Activated CD4-positive, alpha-beta memory T cell treated with anti-CD3 and anti-CD28 coated beads for 36 hours (primary cell): ENCODE measurements around the gene CDC42SE1. TPM values are rescaled to one million over a fixed set of nuclear protein-coding genes. Genes with fewer than 3 reads are reported as not detected.

Experiments used
- CTCF ChIA-PET: fragments of 350-600 bp; sonication (Branson Sonifier 250); formaldehyde crosslinking; loops from one replicate; lab custom pipeline; 2021; ENCODE audit warnings: antibody characterized with exemption, inconsistent platforms; lab: Charles Lee
- POLR2A ChIA-PET: fragments of 350-600 bp; sonication (Branson Sonifier 250); formaldehyde crosslinking; loops from one replicate; lab custom pipeline; 2021; ENCODE audit warnings: antibody characterized with exemption; lab: Charles Lee
- DNase-seq: peaks from one replicate; pipeline ENCODE4 v3.0.0-alpha.2; 2020
- H3K27ac Mint-ChIP-seq: one replicate; pipeline ENCODE4 v1.8.0; 2021; ENCODE audit warnings: mixed read lengths
- H3K27me3 Mint-ChIP-seq: one replicate; pipeline ENCODE4 v1.8.0; 2021; ENCODE audit warnings: mixed read lengths
- H3K36me3 Mint-ChIP-seq: one replicate; pipeline ENCODE4 v1.8.0; 2021; ENCODE audit warnings: mixed read lengths
- H3K4me1 Mint-ChIP-seq: one replicate; pipeline ENCODE4 v1.8.0; 2021; ENCODE audit warnings: low read depth, mixed read lengths
- H3K4me3 Mint-ChIP-seq: one replicate; pipeline ENCODE4 v1.8.0; 2021; ENCODE audit warnings: mild to moderate bottlenecking, mixed read lengths
- H3K9me3 Mint-ChIP-seq: one replicate; pipeline ENCODE4 v1.8.0; 2021; ENCODE audit warnings: mixed read lengths
- intact Hi-C: fragments of 100-400 bp; cut with micrococcal nuclease; formaldehyde crosslinking; loops from one replicate; pipeline ENCODE4 v1.15.1; 2023
- total RNA-seq, 2 experiments: library from RNA; stranded (reverse); gene quantifications; one replicate each; pipeline ENCODE4 v1.2.3, GENCODE V29; 2021

Gene CDC42SE1
- total RNA-seq, 2 experiments from 2014 or later, result 135 to 136 TPM

DNA sequence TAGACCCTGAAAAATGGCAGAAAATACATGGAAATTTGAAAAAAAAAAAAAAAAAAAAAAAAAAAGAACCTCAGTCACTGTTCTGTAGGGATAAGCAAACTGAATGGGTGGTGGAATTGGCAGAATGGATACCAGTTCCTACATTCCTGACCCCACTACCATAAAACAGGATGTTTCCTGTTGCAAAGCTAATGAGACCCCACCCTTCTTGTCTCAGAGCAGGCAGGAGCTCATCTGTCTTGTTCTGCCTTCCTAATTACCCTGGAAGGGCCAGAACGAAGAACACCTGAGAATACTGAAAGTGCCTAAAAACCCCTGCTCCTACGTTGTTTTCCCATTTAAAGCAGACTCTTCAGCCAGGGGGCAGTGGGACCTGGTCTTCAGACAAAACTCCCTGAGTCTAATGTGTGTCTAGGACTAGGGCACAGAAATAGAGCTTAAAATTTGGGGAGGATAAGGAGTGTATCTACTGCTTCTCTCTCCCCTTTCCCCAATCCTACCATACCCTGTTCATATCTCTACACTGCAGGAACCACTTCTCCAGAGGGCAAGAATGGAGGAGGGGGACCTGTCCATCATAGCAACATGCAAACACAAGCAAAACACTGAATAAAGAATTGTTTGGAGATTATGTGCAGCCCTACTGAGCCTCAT is 7.9 kb downstream of the CDC42SE1 start:
- H3K4me1 Mint-ChIP-seq, result peaks cover 63% of the 10 kb centered on the region
- POLR2A ChIA-PET, result no interaction called here
- no peak for DNase-seq
- H3K27ac Mint-ChIP-seq, result peak overlapping the region; percentile 40
- H3K36me3 Mint-ChIP-seq, result peaks cover 51% of the 10 kb centered on the region
- no peaks in the 10 kb centered on the region for H3K27me3 Mint-ChIP-seq
- no peaks in the 10 kb centered on the region for H3K9me3 Mint-ChIP-seq
- CTCF ChIA-PET, result interaction anchor here (1.1 to 2.9 kb wide), 3 partner anchors 9 to 48 kb away, joined by 3 to 14 read pairs (median 3); partner anchors contain the start of genes CDC42SE1 and MLLT11
- no peak overlapping the region for H3K4me3 Mint-ChIP-seq
- intact Hi-C loops, result loop anchor here (10.0 kb wide), 1 partner anchor 687 kb away; the partner anchor contains the start of gene RPRD2

DNA sequence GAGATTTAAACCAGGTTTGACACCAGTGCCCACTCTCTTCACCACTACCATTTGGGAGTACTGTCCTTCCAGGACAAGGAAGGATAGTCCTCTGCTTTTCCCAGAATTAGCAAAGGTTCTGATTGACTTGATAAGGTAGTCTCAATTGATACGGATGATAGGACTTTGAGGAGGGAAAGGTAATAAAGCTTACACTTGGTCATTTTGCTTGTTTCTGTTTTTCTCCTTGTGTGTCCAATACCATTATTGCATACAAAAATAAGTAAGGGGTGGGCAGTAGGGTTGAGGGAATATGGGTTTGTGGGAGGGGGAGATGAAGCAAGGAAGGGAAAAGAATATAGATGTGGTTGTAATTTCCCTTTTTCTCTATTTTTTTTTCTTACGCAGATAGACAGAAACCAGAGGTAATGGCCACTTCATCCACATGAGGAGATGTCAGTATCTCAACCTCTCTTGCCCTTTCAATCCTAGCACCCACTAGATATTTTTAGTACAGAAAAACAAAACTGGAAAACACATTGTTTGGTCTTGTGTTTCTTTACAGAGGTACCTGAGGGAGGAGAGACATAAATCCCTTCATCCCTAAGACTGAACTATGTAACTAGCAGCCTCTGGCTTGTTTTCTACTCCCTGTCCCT is 9.3 kb downstream of the CDC42SE1 start:
- H3K36me3 Mint-ChIP-seq, result peaks cover 38% of the 10 kb centered on the region
- peaks cover 53% of the 10 kb centered on the region for H3K4me1 Mint-ChIP-seq
- H3K27ac Mint-ChIP-seq, result no peak overlapping the region
- no peaks in the 10 kb centered on the region for H3K27me3 Mint-ChIP-seq
- no peak for DNase-seq
- H3K9me3 Mint-ChIP-seq, result no peaks in the 10 kb centered on the region
- ChIA-PET POLR2A (interaction anchor here (0.8 kb wide), 1 partner anchor 8 kb away, joined by 4 read pairs; no protein-coding TSS in a partner anchor), CTCF (interaction anchor here (0.5 to 2.9 kb wide), 4 partner anchors 10 to 49 kb away, joined by 3 to 14 read pairs (median 6); partner anchors contain the start of genes CDC42SE1 and MLLT11)
- no peak overlapping the region for H3K4me3 Mint-ChIP-seq
- intact Hi-C loops, result loop anchor here (10.0 kb wide), 1 partner anchor 685 kb away; the partner anchor contains the start of gene RPRD2

DNA sequence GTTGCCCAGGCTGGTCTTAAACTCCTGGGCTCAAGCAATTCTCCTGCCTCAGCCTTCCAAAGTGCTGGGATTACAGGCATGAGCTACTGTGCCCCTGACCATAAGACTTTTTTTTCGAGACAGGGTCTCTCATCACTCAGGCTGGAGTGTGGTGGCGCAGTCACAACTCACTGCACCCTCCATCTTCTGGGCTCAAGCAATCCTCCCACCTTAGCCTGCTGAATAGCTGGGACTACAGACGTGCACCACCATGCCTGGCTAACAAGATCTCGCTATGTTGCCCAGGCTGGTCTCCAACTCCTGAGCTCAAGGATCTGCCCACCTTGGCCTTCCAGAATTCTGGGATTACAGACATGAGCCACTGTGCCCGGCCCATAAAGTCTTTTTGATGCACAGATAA is 10.0 kb downstream of the CDC42SE1 start:
- peaks cover 48% of the 10 kb centered on the region for H3K4me1 Mint-ChIP-seq
- H3K9me3 Mint-ChIP-seq, result no peaks in the 10 kb centered on the region
- intact Hi-C loops, result loop anchor here (2.0 kb wide), 1 partner anchor 41 kb away; the partner anchor contains the start of gene PRUNE1
- peak overlapping the region; percentile 32 for H3K4me3 Mint-ChIP-seq
- H3K27ac Mint-ChIP-seq, result no peak overlapping the region
- ChIA-PET CTCF (interaction anchor here (0.6 to 3.9 kb wide), 6 partner anchors 8 to 92 kb away, joined by 4 to 32 read pairs (median 8); partner anchors contain the start of genes CDC42SE1, MINDY1 and MLLT11), POLR2A (interaction anchor here (0.8 kb wide), 1 partner anchor 8 kb away, joined by 4 read pairs; no protein-coding TSS in a partner anchor)
- no peak for DNase-seq
- H3K36me3 Mint-ChIP-seq, result peaks cover 31% of the 10 kb centered on the region
- H3K27me3 Mint-ChIP-seq, result no peaks in the 10 kb centered on the region

DNA sequence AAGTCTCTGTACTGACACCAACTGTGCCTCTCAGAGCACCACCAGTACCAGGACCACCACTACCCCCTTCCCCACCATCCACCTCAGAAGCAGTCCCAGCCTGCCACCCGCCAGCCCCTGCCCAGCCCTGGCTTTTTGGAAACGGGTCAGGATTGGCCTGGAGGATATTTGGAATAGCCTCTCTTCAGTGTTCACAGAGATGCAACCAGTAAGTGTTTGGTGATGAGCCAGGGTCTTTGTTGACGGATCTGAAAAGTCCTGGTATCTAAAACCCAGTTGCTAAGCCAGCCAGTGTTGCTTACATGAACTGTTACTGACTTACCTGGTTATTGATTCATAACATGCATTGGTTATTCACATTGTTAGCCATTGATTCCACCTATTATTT is 10.8 kb downstream of the CDC42SE1 start:
- H3K4me1 Mint-ChIP-seq, result peaks cover 44% of the 10 kb centered on the region
- no peak for DNase-seq
- no peaks in the 10 kb centered on the region for H3K27me3 Mint-ChIP-seq
- intact Hi-C loops, result loop anchor here (1.0 to 2.0 kb wide), 2 partner anchors 9 to 40 kb away; partner anchors contain the start of gene PRUNE1
- H3K36me3 Mint-ChIP-seq, result peaks cover 25% of the 10 kb centered on the region
- H3K27ac Mint-ChIP-seq, result peak overlapping the region; percentile 64
- peak overlapping the region; percentile 88 for H3K4me3 Mint-ChIP-seq
- no peaks in the 10 kb centered on the region for H3K9me3 Mint-ChIP-seq
- ChIA-PET POLR2A (interaction anchor here (0.7 to 2.1 kb wide), 5 partner anchors 9 to 109 kb away, joined by 3 to 28 read pairs (median 4); partner anchors contain the start of genes CDC42SE1, GABPB2, MINDY1 and PRUNE1), CTCF (interaction anchor here (0.9 to 3.9 kb wide), 14 partner anchors 9 to 202 kb away, joined by 3 to 32 read pairs (median 4); partner anchors contain the start of genes CDC42SE1, GABPB2, MINDY1 and TNFAIP8L2)

DNA sequence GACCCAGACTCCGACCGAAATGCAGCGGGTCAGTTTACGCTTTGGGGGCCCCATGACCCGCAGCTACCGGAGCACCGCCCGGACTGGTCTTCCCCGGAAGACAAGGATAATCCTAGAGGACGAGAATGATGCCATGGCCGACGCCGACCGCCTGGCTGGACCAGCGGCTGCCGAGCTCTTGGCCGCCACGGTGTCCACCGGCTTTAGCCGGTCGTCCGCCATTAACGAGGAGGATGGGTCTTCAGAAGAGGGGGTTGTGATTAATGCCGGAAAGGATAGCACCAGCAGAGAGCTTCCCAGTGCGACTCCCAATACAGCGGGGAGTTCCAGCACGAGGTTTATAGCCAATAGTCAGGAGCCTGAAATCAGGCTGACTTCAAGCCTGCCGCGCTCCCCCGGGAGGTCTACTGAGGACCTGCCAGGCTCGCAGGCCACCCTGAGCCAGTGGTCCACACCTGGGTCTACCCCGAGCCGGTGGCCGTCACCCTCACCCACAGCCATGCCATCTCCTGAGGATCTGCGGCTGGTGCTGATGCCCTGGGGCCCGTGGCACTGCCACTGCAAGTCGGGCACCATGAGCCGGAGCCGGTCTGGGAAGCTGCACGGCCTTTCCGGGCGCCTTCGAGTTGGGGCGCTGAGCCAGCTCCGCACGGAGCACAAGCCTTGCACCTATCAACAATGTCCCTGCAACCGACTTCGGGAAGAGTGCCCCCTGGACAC is 11.3 kb downstream of the CDC42SE1 start:
- Mint-ChIP-seq H3K4me3 (peak overlapping the region; percentile 88), H3K27ac (peak overlapping the region; percentile 82), H3K4me1 (peaks cover 46% of the 10 kb centered on the region), H3K27me3 (no peaks in the 10 kb centered on the region), H3K9me3 (no peaks in the 10 kb centered on the region), H3K36me3 (peaks cover 23% of the 10 kb centered on the region)
- ChIA-PET POLR2A (interaction anchor here (0.7 to 2.1 kb wide), 5 partner anchors 10 to 110 kb away, joined by 3 to 28 read pairs (median 4); partner anchors contain the start of genes CDC42SE1, GABPB2, MINDY1 and PRUNE1), CTCF (interaction anchor here (0.9 to 3.9 kb wide), 18 partner anchors 9 to 428 kb away, joined by 3 to 32 read pairs (median 4); partner anchors contain the start of genes CDC42SE1, GABPB2, MINDY1 and TNFAIP8L2)
- DNase-seq, result peak; percentile 74
- intact Hi-C loops, result loop anchor here (1.0 to 2.0 kb wide), 2 partner anchors 9 to 39 kb away; partner anchors contain the start of gene PRUNE1

DNA sequence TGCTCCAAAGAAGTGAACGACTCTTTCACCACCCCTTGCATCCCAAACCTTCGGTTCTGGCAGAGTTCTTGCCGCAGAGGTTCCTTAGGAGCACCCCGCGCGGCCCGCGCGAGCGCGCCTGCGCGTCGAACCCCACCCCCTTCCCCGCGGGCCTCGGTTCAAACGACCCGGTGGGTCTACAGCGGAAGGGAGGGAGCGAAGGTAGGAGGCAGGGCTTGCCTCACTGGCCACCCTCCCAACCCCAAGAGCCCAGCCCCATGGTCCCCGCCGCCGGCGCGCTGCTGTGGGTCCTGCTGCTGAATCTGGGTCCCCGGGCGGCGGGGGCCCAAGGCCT is 11.9 kb downstream of the CDC42SE1 start, which contains the start of gene C1orf56:
C1orf56 (plus strand) TSS at position 161 of the 334 bp plus-strand sequence; CDS start at position 258, 97 bp downstream.
- no peaks in the 10 kb centered on the region for H3K9me3 Mint-ChIP-seq
- peak within 1 kb of the TSS; percentile 88 for H3K4me3 Mint-ChIP-seq
- H3K27me3 Mint-ChIP-seq, result no peaks in the 10 kb centered on the region
- DNase-seq, result peak; percentile 70
- ChIA-PET POLR2A (interaction anchor here (1.0 to 2.1 kb wide), 4 partner anchors 10 to 110 kb away, joined by 3 to 28 read pairs (median 5); partner anchors contain the start of genes CDC42SE1, GABPB2 and PRUNE1), CTCF (interaction anchor here (0.9 to 3.9 kb wide), 15 partner anchors 10 to 428 kb away, joined by 3 to 32 read pairs (median 4); partner anchors contain the start of genes CDC42SE1, GABPB2, MINDY1 and TNFAIP8L2)
- peak within 1 kb of the TSS; percentile 82 for H3K27ac Mint-ChIP-seq
- intact Hi-C loops, result no loop called here
- H3K4me1 Mint-ChIP-seq, result peaks cover 51% of the 10 kb centered on the region
- H3K36me3 Mint-ChIP-seq, result peaks cover 20% of the 10 kb centered on the region

DNA sequence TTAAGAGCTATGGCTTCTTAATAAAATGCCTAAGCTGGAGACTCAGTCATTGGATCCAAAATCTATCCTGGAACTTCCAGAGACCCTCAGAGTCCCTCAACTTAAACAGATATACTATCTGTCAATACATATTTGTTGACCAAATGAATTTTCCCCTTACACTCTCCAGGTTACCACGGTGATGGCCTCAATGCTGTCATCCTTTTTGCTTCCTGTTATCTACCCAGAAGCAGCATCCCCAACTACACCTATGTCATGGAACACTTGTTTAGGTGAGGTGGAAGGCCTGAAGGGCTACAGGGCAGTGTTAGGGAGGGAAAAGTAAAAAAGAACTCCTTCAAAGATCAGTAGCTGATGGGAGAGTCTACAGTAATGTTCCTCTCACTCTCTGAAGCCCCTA is 16.3 kb downstream of the CDC42SE1 start:
- H3K4me1 Mint-ChIP-seq, result peaks cover 29% of the 10 kb centered on the region
- peak; percentile 31 for DNase-seq
- CTCF ChIA-PET, result interaction anchor here (0.6 to 4.2 kb wide), 4 partner anchors 16 to 529 kb away, joined by 3 to 14 read pairs (median 4); partner anchors contain the start of gene CDC42SE1
- POLR2A ChIA-PET, result interaction anchor here (1.1 to 1.4 kb wide), 2 partner anchors 9 to 17 kb away, joined by 3 read pairs; partner anchors contain the start of gene MLLT11
- no peaks in the 10 kb centered on the region for H3K36me3 Mint-ChIP-seq
- intact Hi-C loops, result no loop called here
- no peak overlapping the region for H3K4me3 Mint-ChIP-seq
- H3K9me3 Mint-ChIP-seq, result no peaks in the 10 kb centered on the region
- no peaks in the 10 kb centered on the region for H3K27me3 Mint-ChIP-seq
- H3K27ac Mint-ChIP-seq, result no peak overlapping the region

DNA sequence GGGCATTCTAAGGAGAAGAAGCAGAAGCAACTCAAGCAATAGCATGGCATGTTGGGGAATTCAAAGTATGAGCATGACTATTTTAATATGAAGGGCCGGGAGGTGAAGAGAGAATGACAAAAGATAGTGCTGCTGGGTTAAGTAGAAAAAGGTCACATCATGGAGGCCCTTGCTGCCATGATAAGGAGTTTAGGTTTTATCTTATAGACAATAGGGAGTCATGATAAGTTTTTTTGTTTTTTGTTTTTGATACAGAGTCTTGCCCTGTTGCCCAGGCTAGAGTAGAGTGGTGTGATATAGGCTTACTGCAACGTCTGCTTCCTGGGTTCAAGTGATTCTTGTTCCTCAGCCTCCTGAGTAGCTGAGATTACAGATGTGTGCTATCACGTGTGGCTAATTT is 19.9 kb downstream of the CDC42SE1 start:
- Mint-ChIP-seq H3K4me1 (peaks cover 10% of the 10 kb centered on the region), H3K9me3 (no peaks in the 10 kb centered on the region), H3K27me3 (no peaks in the 10 kb centered on the region), H3K27ac (no peak overlapping the region), H3K36me3 (peaks cover 4% of the 10 kb centered on the region), H3K4me3 (no peak overlapping the region)
- no peak for DNase-seq
- CTCF ChIA-PET, result no interaction called here
- intact Hi-C loops, result no loop called here
- POLR2A ChIA-PET, result no interaction called here

DNA sequence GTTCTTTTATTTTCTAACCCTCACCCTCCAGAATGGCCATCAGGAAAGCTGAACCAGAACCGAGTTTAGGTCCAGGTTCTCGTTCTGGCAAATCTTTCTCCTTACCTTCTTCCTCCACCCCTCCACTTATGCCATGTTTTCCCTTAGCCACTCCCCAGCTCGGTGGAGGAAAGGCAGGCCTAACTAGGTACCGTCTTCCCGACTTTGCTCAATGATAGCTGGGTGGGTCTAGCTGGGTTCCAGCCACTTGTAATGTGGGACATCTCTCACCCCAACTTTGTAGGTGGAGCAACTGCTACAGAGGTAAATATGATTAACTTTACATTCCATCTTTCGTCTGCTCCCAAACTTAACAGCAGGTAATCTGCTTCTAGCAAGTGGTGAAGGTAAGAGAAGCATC is 22.4 kb downstream of the CDC42SE1 start:
- H3K27ac Mint-ChIP-seq, result no peak overlapping the region
- peaks cover 12% of the 10 kb centered on the region for H3K36me3 Mint-ChIP-seq
- no peaks in the 10 kb centered on the region for H3K9me3 Mint-ChIP-seq
- H3K4me3 Mint-ChIP-seq, result no peak overlapping the region
- POLR2A ChIA-PET, result interaction anchor here (1.5 kb wide), 1 partner anchor 10 kb away, joined by 4 read pairs; no protein-coding TSS in a partner anchor
- intact Hi-C loops, result no loop called here
- no peaks in the 10 kb centered on the region for H3K27me3 Mint-ChIP-seq
- no peaks in the 10 kb centered on the region for H3K4me1 Mint-ChIP-seq
- CTCF ChIA-PET, result interaction anchor here (1.3 to 1.6 kb wide), 3 partner anchors 9 to 13 kb away, joined by 3 to 6 read pairs (median 4); no protein-coding TSS in a partner anchor
- DNase-seq, result no peak

DNA sequence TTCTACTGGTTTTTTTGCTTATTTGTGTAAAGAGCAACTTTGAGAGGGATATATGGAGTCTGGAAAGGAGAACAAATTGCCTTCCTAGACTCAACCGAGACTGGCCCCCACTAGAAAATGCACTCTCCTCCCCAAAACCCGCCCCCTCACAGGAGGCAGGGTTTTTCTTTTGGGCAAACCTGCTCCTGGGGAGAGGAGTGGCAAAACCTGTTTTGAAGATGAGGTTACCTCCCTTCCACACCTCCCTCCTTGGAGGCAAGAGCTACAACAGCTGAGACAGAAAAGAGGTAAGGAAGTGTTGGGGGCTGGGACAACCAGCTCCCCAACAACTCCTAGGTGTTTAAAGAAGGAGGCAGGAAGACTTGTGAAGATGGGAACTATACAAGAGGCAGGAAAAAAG is 23.1 kb downstream of the CDC42SE1 start, which contains the start of gene BNIPL:
BNIPL (plus strand) TSS at position 231 of the 400 bp plus-strand sequence; CDS start at position 371, 140 bp downstream.
- ChIA-PET POLR2A (interaction anchor here (1.5 kb wide), 1 partner anchor 10 kb away, joined by 4 read pairs; no protein-coding TSS in a partner anchor), CTCF (interaction anchor here (1.3 to 1.6 kb wide), 3 partner anchors 9 to 12 kb away, joined by 3 to 6 read pairs (median 4); no protein-coding TSS in a partner anchor)
- DNase-seq, result no peak
- Mint-ChIP-seq H3K36me3 (peaks cover 14% of the 10 kb centered on the region), H3K4me1 (no peaks in the 10 kb centered on the region), H3K4me3 (no peak within 1 kb of the TSS), H3K27ac (no peak within 1 kb of the TSS), H3K9me3 (no peaks in the 10 kb centered on the region), H3K27me3 (no peaks in the 10 kb centered on the region)
- intact Hi-C loops, result no loop called here
